SU-DHL-6 (cell line): ENCODE data around the gene RAPSN.

ENCODE experiments used
- H2AFZ ChIP-seq: fragments of 200-600 bp; sonication (generic); 2 replicates; pipeline ENCODE4 v1.6.1; 2014; ENCODE audit warnings: low read depth, mild to moderate bottlenecking, moderate library complexity, mixed read lengths, antibody characterized with exemption, low read length; ENCODE audit not compliant: severe bottlenecking
- H3F3A ChIP-seq: fragments of 200-600 bp; shearing (Covaris generic); 2 replicates; pipeline ENCODE4 v1.6.0; 2016; ENCODE audit warnings: antibody characterized with exemption, mild to moderate bottlenecking; ENCODE audit not compliant: insufficient read depth
- H3K27ac ChIP-seq: fragments of 200-600 bp; sonication (generic); 2 replicates; pipeline ENCODE4 v1.5.1; 2016; ENCODE audit warnings: low read depth, mild to moderate bottlenecking, low read length, moderate library complexity, mixed read lengths
- H3K27me3 ChIP-seq: fragments of 200-600 bp; sonication (generic), shearing (Covaris generic); 2 replicates; pipeline ENCODE4 v1.6.0; 2014; ENCODE audit warnings: mild to moderate bottlenecking, low read length
- H3K36me3 ChIP-seq: fragments of 200-600 bp; sonication (generic); 2 replicates; pipeline ENCODE4 v1.6.1; 2014; ENCODE audit warnings: mild to moderate bottlenecking, low read length, mixed read lengths
- H3K4me2 ChIP-seq: fragments of 300-600, 200-600 bp; shearing (Covaris generic), sonication (generic); 2 replicates; pipeline ENCODE4 v1.6.0; 2014; ENCODE audit warnings: low read length, low read depth, mild to moderate bottlenecking; ENCODE audit not compliant: poor library complexity, severe bottlenecking
- H3K4me3 ChIP-seq: fragments of 200-600 bp; sonication (generic); 2 replicates; pipeline ENCODE4 v1.5.1; 2014; ENCODE audit warnings: antibody characterized with exemption, low read length, mild to moderate bottlenecking, mixed read lengths; ENCODE audit not compliant: insufficient read depth, poor library complexity, severe bottlenecking
- H3K79me2 ChIP-seq: fragments of 200-600 bp; sonication (generic); 2 replicates; pipeline ENCODE4 v1.6.1; 2014; ENCODE audit warnings: mild to moderate bottlenecking, low read length, moderate library complexity; ENCODE audit not compliant: insufficient read depth
- H3K9ac ChIP-seq: fragments of 200-600 bp; sonication (generic); 2 replicates; pipeline ENCODE4 v1.7.0; 2014; ENCODE audit warnings: mild to moderate bottlenecking, low read length
- H3K9me2 ChIP-seq: fragments of 200-600 bp; sonication (generic); replicated peaks from 2 replicates; pipeline ENCODE4 v1.6.1; 2014; ENCODE audit warnings: low read length; ENCODE audit not compliant: insufficient read depth
- H3K9me3 ChIP-seq: fragments of 200-600 bp; sonication (generic); 2 replicates; pipeline ENCODE4 v1.6.1; 2014; ENCODE audit warnings: low read length, mixed read lengths; ENCODE audit not compliant: insufficient read depth
- H4K20me1 ChIP-seq: fragments of 200-600 bp; sonication (generic); 2 replicates; pipeline ENCODE4 v1.6.1; 2014; ENCODE audit warnings: low read depth, mild to moderate bottlenecking, antibody characterized with exemption, low read length, moderate library complexity, mixed read lengths
- EZH2phosphoT487 ChIP-seq: fragments of 200-600 bp; sonication (generic), shearing (Covaris generic); conservative IDR thresholded peaks from 2 replicates; pipeline ENCODE4 v1.6.1; 2018; ENCODE audit warnings: mild to moderate bottlenecking, antibody characterized with exemption, low read length, moderate library complexity, mixed read lengths
- TF ChIP-seq, protein P1 (sequence below): fragments of 200-600 bp; sonication (generic); IDR thresholded peaks from one replicate; pipeline ENCODE4 v1.5.1; 2017; ENCODE audit warnings: antibody characterized with exemption, mild to moderate bottlenecking, low read length, moderate library complexity; ENCODE audit not compliant: insufficient read depth, poor library complexity, severe bottlenecking

RAPSN gene

DNA sequence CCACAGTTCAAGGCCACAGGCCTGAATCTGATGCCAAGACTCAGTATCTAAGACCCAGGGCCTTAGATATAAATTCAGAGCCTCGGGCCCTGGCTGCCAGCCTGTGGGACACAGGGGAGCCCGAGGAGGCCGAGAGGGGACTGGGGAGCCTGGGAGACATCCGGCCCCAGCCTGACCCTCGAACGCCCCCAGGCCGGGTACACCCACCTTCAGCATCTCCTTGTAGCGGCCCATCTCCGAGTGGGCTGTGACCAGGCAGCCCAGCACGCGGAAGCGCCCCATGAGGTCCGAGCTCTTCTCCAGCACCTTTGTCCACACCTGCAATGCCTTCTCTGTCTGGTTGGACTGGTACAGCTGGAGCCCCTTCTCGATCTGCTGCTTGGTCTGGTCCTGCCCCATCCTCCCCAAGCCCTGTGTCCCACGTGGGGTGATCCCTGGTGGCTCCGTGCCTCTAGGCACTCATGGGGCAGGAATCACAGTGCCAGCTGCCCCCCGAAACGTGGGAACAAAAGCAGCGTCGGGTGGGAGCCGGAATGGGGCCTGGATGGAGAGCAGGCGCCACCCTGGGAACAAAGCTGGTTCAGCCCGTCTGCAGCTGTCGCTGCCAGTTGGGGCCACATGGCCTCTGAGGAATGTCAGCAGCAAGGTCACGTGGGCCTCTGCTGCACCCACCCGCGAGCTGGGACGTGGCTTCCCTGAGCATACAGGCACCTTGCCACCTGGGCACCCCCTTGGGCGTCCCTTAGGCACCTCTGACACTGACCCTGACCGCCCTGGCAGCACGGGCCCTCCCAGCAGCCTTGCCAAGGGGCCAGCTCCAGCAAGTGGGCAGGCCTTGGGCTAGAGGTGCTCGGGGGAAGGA lies at the start of gene RAPSN:
Gene RAPSN (minus strand): TSS at position 571 of the 862 bp plus-strand sequence. CDS start 172 bp downstream, at position 399.
- Histone ChIP-seq H3K9me3 (no peaks in the 10 kb centered on the region), H3K4me3 (no peak within 1 kb of the TSS), H3K9ac (no peak within 1 kb of the TSS), H3K9me2 (no peaks in the 10 kb centered on the region), H3K27ac (no peak within 1 kb of the TSS), H4K20me1 (no peaks in the 10 kb centered on the region), H3K4me2 (no peak within 1 kb of the TSS), H3K79me2 (no peaks in the 10 kb centered on the region), H3K27me3 (no peaks in the 10 kb centered on the region), H3F3A (no peaks in the 10 kb centered on the region), H3K36me3 (no peaks in the 10 kb centered on the region), H2AFZ (no peak within 1 kb of the TSS)
- TF ChIP-seq, protein P1, sequence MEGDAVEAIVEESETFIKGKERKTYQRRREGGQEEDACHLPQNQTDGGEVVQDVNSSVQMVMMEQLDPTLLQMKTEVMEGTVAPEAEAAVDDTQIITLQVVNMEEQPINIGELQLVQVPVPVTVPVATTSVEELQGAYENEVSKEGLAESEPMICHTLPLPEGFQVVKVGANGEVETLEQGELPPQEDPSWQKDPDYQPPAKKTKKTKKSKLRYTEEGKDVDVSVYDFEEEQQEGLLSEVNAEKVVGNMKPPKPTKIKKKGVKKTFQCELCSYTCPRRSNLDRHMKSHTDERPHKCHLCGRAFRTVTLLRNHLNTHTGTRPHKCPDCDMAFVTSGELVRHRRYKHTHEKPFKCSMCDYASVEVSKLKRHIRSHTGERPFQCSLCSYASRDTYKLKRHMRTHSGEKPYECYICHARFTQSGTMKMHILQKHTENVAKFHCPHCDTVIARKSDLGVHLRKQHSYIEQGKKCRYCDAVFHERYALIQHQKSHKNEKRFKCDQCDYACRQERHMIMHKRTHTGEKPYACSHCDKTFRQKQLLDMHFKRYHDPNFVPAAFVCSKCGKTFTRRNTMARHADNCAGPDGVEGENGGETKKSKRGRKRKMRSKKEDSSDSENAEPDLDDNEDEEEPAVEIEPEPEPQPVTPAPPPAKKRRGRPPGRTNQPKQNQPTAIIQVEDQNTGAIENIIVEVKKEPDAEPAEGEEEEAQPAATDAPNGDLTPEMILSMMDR = no peak
- TF ChIP-seq EZH2phosphoT487 = no peak

DNA sequence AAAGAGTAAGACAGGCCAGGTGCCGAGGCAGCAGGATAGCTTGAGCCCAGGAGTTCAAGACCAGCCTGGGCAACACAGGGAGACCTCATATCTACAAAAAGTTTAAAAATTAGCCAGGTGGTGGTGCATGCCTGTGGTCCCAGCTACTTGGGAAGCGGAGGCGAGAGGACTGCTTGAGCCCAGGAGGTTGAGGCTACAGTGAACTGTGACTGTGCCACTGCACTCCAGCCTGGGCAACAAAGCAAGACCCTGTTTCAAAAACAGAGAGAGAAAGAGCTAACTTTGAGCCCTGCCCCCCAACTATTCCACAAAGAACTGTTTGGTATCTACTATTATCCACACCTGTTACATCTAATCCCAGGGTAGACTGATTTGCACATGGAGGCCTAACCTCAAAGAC lies 49.2 kb upstream of the RAPSN start:
- no peak overlapping the region for H3K9ac ChIP-seq
- no peak overlapping the region for H3K27ac ChIP-seq
- no peaks in the 10 kb centered on the region for H3K27me3 ChIP-seq
- no peak for TF ChIP-seq EZH2phosphoT487
- TF ChIP-seq, protein P1 = no peak
- H3K4me3 ChIP-seq = no peak overlapping the region
- H3F3A ChIP-seq = no peaks in the 10 kb centered on the region; the same call in 1 of the 2 replicates
- H3K79me2 ChIP-seq = peaks cover 99% of the 10 kb centered on the region
- H3K9me3 ChIP-seq = no peaks in the 10 kb centered on the region
- H3K4me2 ChIP-seq = no peak overlapping the region
- H3K36me3 ChIP-seq = 0 out of 2 replicates have a peak, but pooled peaks cover 8% of the 10 kb centered on the region
- H3K9me2 ChIP-seq = no peaks in the 10 kb centered on the region
- H4K20me1 ChIP-seq = peaks cover 17% of the 10 kb centered on the region; the same call in 1 of the 2 replicates
- no peak overlapping the region for H2AFZ ChIP-seq

DNA sequence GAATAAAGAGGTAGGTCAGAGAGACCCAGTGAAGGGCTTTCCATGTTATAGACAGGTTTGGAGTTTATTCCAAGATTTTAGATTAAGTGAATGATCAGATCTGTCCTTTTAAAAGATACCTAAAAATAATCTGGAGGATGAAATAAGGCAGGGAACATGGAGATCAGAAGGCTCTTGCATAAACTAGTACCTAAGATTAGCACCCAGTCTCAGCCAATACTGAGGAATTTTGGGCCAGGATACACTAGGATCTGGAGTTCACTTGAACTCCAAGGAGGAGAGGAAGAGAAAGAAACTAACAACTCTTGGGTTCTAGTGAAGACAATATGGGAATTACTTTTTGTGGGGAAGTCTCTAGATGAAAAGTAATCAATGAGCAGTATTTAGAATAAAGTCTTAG lies 47.9 kb upstream of the RAPSN start:
- H3K27me3 ChIP-seq = no peaks in the 10 kb centered on the region
- H3K27ac ChIP-seq = no peak overlapping the region
- H3K79me2 ChIP-seq = peaks cover 98% of the 10 kb centered on the region
- H3K4me3 ChIP-seq = no peak overlapping the region
- no peak for TF ChIP-seq EZH2phosphoT487
- TF ChIP-seq, protein P1 = no peak
- H3F3A ChIP-seq = no peaks in the 10 kb centered on the region; the same call in 1 of the 2 replicates
- no peak overlapping the region for H3K4me2 ChIP-seq
- no peaks in the 10 kb centered on the region for H3K9me2 ChIP-seq
- 0 out of 2 replicates have a peak, but pooled peaks cover 8% of the 10 kb centered on the region for H3K36me3 ChIP-seq
- no peaks in the 10 kb centered on the region for H3K9me3 ChIP-seq
- no peak overlapping the region for H2AFZ ChIP-seq
- peaks cover 14% of the 10 kb centered on the region; the same call in 1 of the 2 replicates for H4K20me1 ChIP-seq
- no peak overlapping the region for H3K9ac ChIP-seq
